Panc1 (cell line): ENCODE measurements around the gene HES6. TPM values are rescaled to one million over a fixed set of nuclear protein-coding genes. Genes with fewer than 3 reads are reported as not detected.
A peak's percentile ranks its signal among the peaks of the same experiment; 100 is the strongest.

Experiments
- ATAC-seq: fragments of 200-7000 bp; cut with Tn5 transposase; 2 replicates; pipeline ENCODE4 v1.9.1; 2020; ENCODE audit warnings: mild to moderate bottlenecking, moderate library complexity
- BruUV-seq: library from RNA; stranded (reverse); fragments of 400-500 nt; replicated peaks from 2 replicates; lab custom pipeline; 2021; lab: Mats Ljungman, UMichigan
- CTCF ChIA-PET: fragments of 300-600 bp; sonication (Branson Sonifier 250); formaldehyde crosslinking; loops from one replicate; lab custom pipeline; 2022; ENCODE audit warnings: antibody characterized with exemption; lab: Charles Lee
- POLR2A ChIA-PET: fragments of 300-600 bp; sonication (Branson Sonifier 250); formaldehyde crosslinking; loops from one replicate; lab custom pipeline; 2022; ENCODE audit warnings: antibody characterized with exemption; lab: Charles Lee
- DNase-seq: peaks from one replicate; pipeline ENCODE4 v3.0.0-alpha.2; 2010; ENCODE audit warnings: low read depth, low spot score
- H3K27ac ChIP-seq: 2 replicates; pipeline ENCODE4 v1.5.1; 2011; ENCODE audit warnings: mild to moderate bottlenecking, low read length, inconsistent platforms
- H3K27me3 ChIP-seq: fragments of 200-500 bp; sonication (Bioruptor generic); 2 replicates; pipeline ENCODE4 v1.6.0; 2014; ENCODE audit warnings: low read length, inconsistent platforms; ENCODE audit not compliant: control insufficient read depth, insufficient read depth
- H3K36me3 ChIP-seq: fragments of 200-500 bp; sonication (Bioruptor generic); 2 replicates; pipeline ENCODE4 v1.5.1; 2014; ENCODE audit warnings: inconsistent platforms, mild to moderate bottlenecking, low read length, moderate library complexity; ENCODE audit not compliant: control insufficient read depth, insufficient read depth
- H3K4me1 ChIP-seq: 2 replicates; pipeline ENCODE4 v1.5.1; 2011; ENCODE audit warnings: inconsistent platforms, mild to moderate bottlenecking, low read length, moderate library complexity; ENCODE audit not compliant: control insufficient read depth, insufficient read depth
- H3K4me3 ChIP-seq, 2 experiments: 2 replicates each; pipeline ENCODE4 v1.5.1; 2011 to 2012; ENCODE audit warnings: low read depth in 2 of 2, low read length in 2 of 2, mild to moderate bottlenecking in 2 of 2, inconsistent platforms in 1 of 2, moderate library complexity in 1 of 2
- H3K9me3 ChIP-seq: fragments of 200-500 bp; sonication (Bioruptor generic); 2 replicates; pipeline ENCODE4 v1.5.1; 2014; ENCODE audit warnings: low read depth, mild to moderate bottlenecking, inconsistent platforms, low read length, moderate library complexity; ENCODE audit not compliant: control insufficient read depth, insufficient read depth
- CTCF ChIP-seq: fragments of 450-650 bp; IDR thresholded peaks from 2 replicates; pipeline ENCODE4 v1.5.1; 2017; ENCODE audit warnings: mild to moderate bottlenecking
- POLR2AphosphoS5 ChIP-seq: IDR thresholded peaks from 2 replicates; pipeline ENCODE4 v1.6.1; 2012; ENCODE audit warnings: mild to moderate bottlenecking, low read depth, low read length, moderate library complexity
- REST ChIP-seq, 2 experiments: IDR thresholded peaks; 2 replicates each; pipeline ENCODE4 v1.6.1; 2011 to 2012; ENCODE audit warnings: low read depth in 2 of 2, control low read depth in 1 of 2, low read length in 1 of 2, mild to moderate bottlenecking in 1 of 2, moderate library complexity in 1 of 2; ENCODE audit not compliant: insufficient read depth in 1 of 2
- SIN3A ChIP-seq: IDR thresholded peaks from 2 replicates; pipeline ENCODE4 v1.6.1; 2012; ENCODE audit warnings: low read depth, mild to moderate bottlenecking, low read length, moderate library complexity, borderline replicate concordance; ENCODE audit not compliant: insufficient read depth
- TCF7L2 ChIP-seq: IDR thresholded peaks from 2 replicates; pipeline ENCODE4 v1.6.1; 2011; ENCODE audit warnings: mild to moderate bottlenecking, low read depth, low read length, inconsistent platforms
- in situ Hi-C: cut with HindIII; loops from 2 replicates; pipeline ENCODE4 v1.10.0; 2016; ENCODE audit warnings: low sequenced_read_pairs, low pct_unique_long_range_greater_than_20kb
- intact Hi-C: fragments of 100-400 bp; cut with micrococcal nuclease; formaldehyde crosslinking; loops from one replicate; pipeline ENCODE4 v1.10.0; 2022; ENCODE audit not compliant: unreplicated experiment
- total RNA-seq: library from RNA; stranded (reverse); gene quantifications from one replicate; pipeline ENCODE4 v1.2.1, GENCODE V29; 2021; ENCODE audit not compliant: unreplicated experiment

HES6 gene
- total RNA-seq, 1 experiment from 2014 or later, result 42.0 TPM

GRCh38 chr2:238260883-238261282, 21.0 kb upstream of the HES6 start:
- Histone ChIP-seq H3K4me3 (no peak overlapping the region), H3K27ac (no peak overlapping the region), H3K4me1 (0 out of 2 replicates have a peak, but pooled peaks cover 3% of the 10 kb centered on the region), H3K9me3 (no peaks in the 10 kb centered on the region), H3K36me3 (no peaks in the 10 kb centered on the region), H3K27me3 (no peaks in the 10 kb centered on the region)
- no TSS peak for BruUV-seq
- CTCF ChIA-PET, result no interaction called here
- intact Hi-C loops (no loop called here), in situ Hi-C loops (no loop called here)
- POLR2A ChIA-PET, result no interaction called here
- TF ChIP-seq POLR2AphosphoS5, result no peak
- no peak for TF ChIP-seq SIN3A
- TF ChIP-seq CTCF, result no peak
- TF ChIP-seq REST (IDR thresholded peaks at IDR 0.05; ENCODE audit: insufficient read depth in 1 of 2, low read depth in 2 of 2, low read length in 1 of 2), result no peak
- no peak for TF ChIP-seq TCF7L2
- ATAC-seq (no peak), DNase-seq (no peak)

- Histone ChIP-seq H3K9me3 (no peaks in the 10 kb centered on the region), H3K36me3 (no peaks in the 10 kb centered on the region), H3K4me1 (0 out of 2 replicates have a peak, but pooled peaks cover 3% of the 10 kb centered on the region), H3K4me3 (no peak overlapping the region), H3K27me3 (no peaks in the 10 kb centered on the region), H3K27ac (no peak overlapping the region)
- CTCF ChIA-PET, result interaction anchor here (0.6 kb wide), 1 partner anchor 85 kb away, joined by 3 read pairs; no protein-coding TSS in a partner anchor
- DNase-seq, result no peak
- TF ChIP-seq SIN3A, result no peak
- TF ChIP-seq REST (IDR thresholded peaks at IDR 0.05; ENCODE audit: insufficient read depth in 1 of 2, low read depth in 2 of 2, low read length in 1 of 2), result no peak
- TF ChIP-seq POLR2AphosphoS5, result no peak
- TF ChIP-seq TCF7L2, result no peak
- TF ChIP-seq CTCF, result peak; percentile 61
- POLR2A ChIA-PET, result no interaction called here
- ATAC-seq, result peak; percentile 70
- intact Hi-C loops, result no loop called here
- in situ Hi-C loops, result no loop called here
- no TSS peak for BruUV-seq
Observed at GRCh38 chr2:238259061-238260020, 19.5 kb upstream of the HES6 start.
